Urinary bladder (tissue), 4 donors: ENCODE data around the gene SLC13A3. TPM values are rescaled to one million over a fixed set of nuclear protein-coding genes. Genes with fewer than 3 reads are reported as not detected.

Experiments used
- DNase-seq: peaks from one replicate; pipeline ENCODE4 v3.0.0-alpha.2; 2015; ENCODE audit errors: extremely low spot score
- H3K27ac ChIP-seq: one replicate; pipeline ENCODE4 v1.5.1; 2013; ENCODE audit warnings: low read depth, mild to moderate bottlenecking, moderate library complexity
- H3K36me3 ChIP-seq: one replicate; pipeline ENCODE4 v1.6.1; 2013; ENCODE audit warnings: mild to moderate bottlenecking, moderate library complexity; ENCODE audit not compliant: insufficient read depth
- H3K4me1 ChIP-seq: one replicate; pipeline ENCODE4 v1.6.1; 2013; ENCODE audit warnings: mild to moderate bottlenecking, moderate library complexity; ENCODE audit not compliant: insufficient read depth
- H3K4me3 ChIP-seq: one replicate; pipeline ENCODE4 v1.5.1; 2013; ENCODE audit warnings: low read depth, low read length
- WGBS: extraction: QIAGEN DNeasy Blood & Tissue Kit; methylation state at CpG from one replicate; pipeline ENCODE4 v1.1.7; 2013; 5-methylcytosine and 5-hydroxymethylcytosine counted together
- polyA plus RNA-seq: library from polyadenylated mRNA; stranded (reverse); fragments of 200-250 nt; gene quantifications from one replicate; pipeline ENCODE4 v1.2.3, GENCODE V29; 2013
- total RNA-seq: library from RNA; depleted of rRNA; stranded (reverse); fragments of >200 nt; gene quantifications from one replicate; pipeline ENCODE4 v1.2.3, GENCODE V29; 2014
- donor health status: healthy with polysubstance abuse.
- donor health status: healthy.

Gene SLC13A3
- total and polyA plus RNA-seq, 2 donors = 0.77 to 5.4 TPM

DNA sequence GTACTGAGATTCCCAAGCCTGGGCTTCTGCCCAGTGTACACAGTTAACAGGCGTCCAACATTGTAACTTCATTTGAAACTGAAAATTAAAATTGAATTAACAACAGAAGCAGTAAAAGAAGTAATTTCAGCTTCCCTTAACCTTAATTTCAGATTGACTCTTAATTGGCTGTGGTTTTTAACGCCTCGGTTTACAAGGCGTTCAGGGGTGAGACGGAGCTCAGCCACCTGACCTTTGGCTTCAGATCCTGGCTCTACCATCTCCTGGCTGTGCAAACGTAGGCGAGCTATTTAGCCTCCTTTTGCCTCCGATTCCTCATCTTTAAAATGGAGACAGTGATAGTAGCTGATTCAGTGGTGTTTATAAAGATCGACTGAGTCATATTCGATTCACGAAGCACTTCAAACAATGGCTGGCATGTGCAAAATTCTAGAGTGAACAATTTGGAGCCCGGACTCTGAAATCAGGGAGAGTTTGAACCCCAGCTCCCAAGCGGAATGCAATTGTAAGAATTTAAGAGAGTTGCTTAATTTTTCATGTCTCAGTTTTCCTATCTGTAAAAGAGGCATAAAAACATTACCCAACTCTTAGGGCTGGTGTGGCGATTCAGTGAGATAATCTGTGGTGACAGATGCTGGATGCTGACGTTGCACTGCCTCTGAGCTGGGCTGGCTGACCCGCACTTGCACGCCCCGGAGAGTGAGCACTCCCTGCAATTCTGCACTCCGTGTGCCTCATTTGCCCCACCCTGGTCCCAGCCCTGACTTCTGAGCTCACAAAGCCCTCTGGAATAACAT is 77.3 kb downstream of the SLC13A3 start:
- H3K4me3 ChIP-seq = no peak overlapping the region
- 73% methylated on average over 19 of the region's 19 CpGs for WGBS

GRCh38 chr20:46573234-46573633 is 78.0 kb downstream of the SLC13A3 start:
- no peak for DNase-seq
- 58% methylated on average over 6 of the region's 6 CpGs for WGBS
- Histone ChIP-seq H3K4me3 (no peak overlapping the region), H3K4me1 (no peaks in the 10 kb centered on the region), H3K36me3 (no peaks in the 10 kb centered on the region), H3K27ac (no peak overlapping the region)

More for the DNA sequence above, 77.3 kb downstream of the SLC13A3 start:
- Histone ChIP-seq H3K27ac (no peak overlapping the region), H3K4me1 (no peaks in the 10 kb centered on the region), H3K36me3 (no peaks in the 10 kb centered on the region)
- DNase-seq = no peak

GRCh38 chr20:46572790-46573189 is 78.5 kb downstream of the SLC13A3 start:
- H3K4me1 ChIP-seq = no peaks in the 10 kb centered on the region
- no peaks in the 10 kb centered on the region for H3K36me3 ChIP-seq
- DNase-seq = no peak
- H3K4me3 ChIP-seq = no peak overlapping the region
- WGBS = 94% methylated on average over 3 of the region's 3 CpGs
- H3K27ac ChIP-seq = no peak overlapping the region

DNA sequence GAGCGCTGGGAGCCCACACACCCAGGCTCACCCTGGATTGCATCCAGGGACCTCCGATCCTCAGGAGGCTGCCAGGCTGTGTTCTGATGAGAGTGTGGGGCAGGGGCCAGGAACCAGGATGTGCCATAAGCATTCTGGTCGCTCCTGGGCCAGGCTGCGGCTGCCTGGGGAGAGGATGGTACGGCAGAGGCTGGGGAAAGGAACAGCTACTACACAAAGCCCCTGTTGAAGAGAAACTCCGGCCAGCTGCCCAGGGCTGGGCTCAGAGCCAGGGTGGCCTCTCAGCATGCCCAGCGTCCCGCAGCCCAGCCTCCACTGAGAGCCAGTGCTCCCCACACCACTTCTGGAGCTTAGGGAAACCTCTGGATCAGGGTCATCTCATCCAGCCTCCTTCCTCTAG is 79.1 kb downstream of the SLC13A3 start:
- no peak for DNase-seq
- 35% methylated on average over 8 of the region's 8 CpGs for WGBS
- H3K27ac ChIP-seq = no peak overlapping the region
- H3K4me1 ChIP-seq = no peaks in the 10 kb centered on the region
- no peak overlapping the region for H3K4me3 ChIP-seq
- H3K36me3 ChIP-seq = no peaks in the 10 kb centered on the region

DNA sequence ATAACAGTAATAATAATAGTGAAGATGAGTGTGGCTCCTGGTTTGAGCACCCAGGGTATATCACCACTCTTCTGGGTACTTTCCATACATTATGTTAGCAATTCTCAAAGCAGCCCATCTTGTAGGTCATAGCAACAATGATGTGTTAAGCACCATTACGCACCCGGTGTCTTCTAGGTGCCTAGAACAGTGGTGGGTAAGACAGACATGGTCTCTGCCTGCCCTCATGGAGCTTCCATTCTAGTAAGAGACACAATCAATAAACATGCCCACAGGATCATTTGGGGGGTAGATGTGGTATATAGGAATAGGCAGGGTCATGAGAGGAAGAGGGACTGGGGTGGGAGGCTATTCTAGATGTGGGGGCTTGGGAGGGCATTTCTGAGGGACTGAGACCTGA is 79.8 kb downstream of the SLC13A3 start:
- WGBS = 98% methylated on average over 2 of the region's 2 CpGs
- Histone ChIP-seq H3K36me3 (no peaks in the 10 kb centered on the region), H3K4me1 (no peaks in the 10 kb centered on the region), H3K4me3 (no peak overlapping the region), H3K27ac (no peak overlapping the region)
- no peak for DNase-seq

GRCh38 chr20:46570956-46571355 is 80.3 kb downstream of the SLC13A3 start:
- Histone ChIP-seq H3K27ac (no peak overlapping the region), H3K4me3 (no peak overlapping the region), H3K36me3 (no peaks in the 10 kb centered on the region), H3K4me1 (no peaks in the 10 kb centered on the region)
- DNase-seq = no peak
- WGBS = 75% methylated on average over 5 of the region's 5 CpGs

GRCh38 chr20:46569961-46570360 is 81.3 kb downstream of the SLC13A3 start:
- WGBS = 88% methylated on average over 5 of the region's 5 CpGs
- Histone ChIP-seq H3K36me3 (no peaks in the 10 kb centered on the region), H3K4me3 (no peak overlapping the region), H3K27ac (no peak overlapping the region), H3K4me1 (no peaks in the 10 kb centered on the region)
- no peak for DNase-seq

DNA sequence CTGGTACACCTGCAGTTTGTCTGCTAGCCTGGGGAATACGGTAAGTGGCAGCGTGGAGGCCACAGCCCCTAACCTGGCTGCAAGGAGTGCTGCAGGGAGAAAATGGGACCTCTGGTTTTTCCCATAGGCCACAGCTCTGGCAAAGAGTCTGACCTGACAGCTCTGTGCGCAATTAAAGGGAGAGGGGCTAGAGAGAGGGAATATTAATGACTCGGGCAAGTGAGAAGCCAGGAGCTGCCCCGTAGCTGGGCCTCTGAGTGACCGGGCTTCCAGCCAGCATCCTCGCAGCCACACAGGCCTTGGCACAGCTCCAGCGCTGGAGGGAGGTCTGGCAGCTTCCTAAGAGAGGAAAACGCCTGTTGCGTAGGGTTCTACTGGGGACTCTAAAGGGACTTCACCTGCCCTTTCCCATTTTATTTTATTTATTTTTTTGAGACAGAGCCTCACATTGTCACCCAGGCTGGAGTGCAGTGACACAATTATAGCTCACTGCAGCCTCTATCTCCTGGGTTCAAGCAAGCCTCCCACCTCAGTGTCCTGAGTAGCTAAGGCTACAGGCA is 82.6 kb downstream of the SLC13A3 start:
- Histone ChIP-seq H3K27ac (no peak overlapping the region), H3K36me3 (no peaks in the 10 kb centered on the region), H3K4me1 (peaks cover 2% of the 10 kb centered on the region), H3K4me3 (no peak overlapping the region)
- peak; percentile 81 for DNase-seq
- WGBS = 13% methylated on average over 10 of the region's 10 CpGs

DNA sequence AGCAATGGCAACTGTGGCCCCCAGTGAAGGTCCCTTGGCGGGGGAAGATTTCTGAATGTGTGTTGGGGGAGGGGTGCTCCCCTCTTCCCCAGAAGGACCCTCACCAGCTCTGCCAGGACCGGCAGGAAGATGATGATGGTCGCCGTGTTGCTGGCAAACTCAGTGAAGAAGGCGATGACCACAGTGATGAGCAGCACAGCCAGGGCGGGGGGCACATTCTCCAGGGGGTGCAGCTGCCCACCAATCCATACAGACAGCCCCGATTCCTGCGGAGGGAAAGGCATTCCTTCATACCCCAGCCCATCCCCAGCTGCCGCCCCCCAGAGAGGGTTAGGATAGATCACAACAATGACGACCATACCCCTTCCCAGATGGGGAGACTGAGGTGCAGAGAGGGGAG is 85.1 kb downstream of the SLC13A3 start:
- WGBS = 71% methylated on average over 10 of the region's 10 CpGs
- DNase-seq = no peak
- H3K36me3 ChIP-seq = no peaks in the 10 kb centered on the region
- no peak overlapping the region for H3K4me3 ChIP-seq
- H3K4me1 ChIP-seq = peaks cover 2% of the 10 kb centered on the region
- no peak overlapping the region for H3K27ac ChIP-seq

GRCh38 chr20:46564241-46564957 is 86.9 kb downstream of the SLC13A3 start:
- H3K4me3 ChIP-seq = no peak overlapping the region
- H3K36me3 ChIP-seq = no peaks in the 10 kb centered on the region
- 68% methylated on average over 7 of the region's 7 CpGs for WGBS
- H3K4me1 ChIP-seq = peaks cover 2% of the 10 kb centered on the region
- no peak overlapping the region for H3K27ac ChIP-seq
- DNase-seq = no peak

DNA sequence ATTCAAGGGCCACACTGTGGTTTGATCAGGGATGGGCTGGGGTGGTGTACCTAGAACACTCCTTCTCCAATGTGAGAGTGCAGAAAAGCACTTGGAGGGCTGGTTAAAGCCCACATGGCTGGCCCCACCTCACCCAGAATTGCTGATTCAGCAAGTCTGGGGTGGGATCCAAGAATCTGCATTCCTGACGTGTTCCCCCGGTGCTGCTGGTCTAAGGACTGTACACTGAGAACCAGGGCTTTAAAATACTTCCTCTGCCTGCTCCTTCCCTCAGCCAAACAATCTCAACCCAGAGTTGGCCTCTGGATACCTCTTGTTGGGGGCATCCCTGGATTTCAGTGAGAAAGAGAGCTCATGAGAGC is 87.4 kb downstream of the SLC13A3 start:
- DNase-seq = no peak
- H3K27ac ChIP-seq = no peak overlapping the region
- H3K4me3 ChIP-seq = no peak overlapping the region
- H3K4me1 ChIP-seq = peaks cover 2% of the 10 kb centered on the region
- 41% methylated on average over 2 of the region's 2 CpGs for WGBS
- no peaks in the 10 kb centered on the region for H3K36me3 ChIP-seq

DNA sequence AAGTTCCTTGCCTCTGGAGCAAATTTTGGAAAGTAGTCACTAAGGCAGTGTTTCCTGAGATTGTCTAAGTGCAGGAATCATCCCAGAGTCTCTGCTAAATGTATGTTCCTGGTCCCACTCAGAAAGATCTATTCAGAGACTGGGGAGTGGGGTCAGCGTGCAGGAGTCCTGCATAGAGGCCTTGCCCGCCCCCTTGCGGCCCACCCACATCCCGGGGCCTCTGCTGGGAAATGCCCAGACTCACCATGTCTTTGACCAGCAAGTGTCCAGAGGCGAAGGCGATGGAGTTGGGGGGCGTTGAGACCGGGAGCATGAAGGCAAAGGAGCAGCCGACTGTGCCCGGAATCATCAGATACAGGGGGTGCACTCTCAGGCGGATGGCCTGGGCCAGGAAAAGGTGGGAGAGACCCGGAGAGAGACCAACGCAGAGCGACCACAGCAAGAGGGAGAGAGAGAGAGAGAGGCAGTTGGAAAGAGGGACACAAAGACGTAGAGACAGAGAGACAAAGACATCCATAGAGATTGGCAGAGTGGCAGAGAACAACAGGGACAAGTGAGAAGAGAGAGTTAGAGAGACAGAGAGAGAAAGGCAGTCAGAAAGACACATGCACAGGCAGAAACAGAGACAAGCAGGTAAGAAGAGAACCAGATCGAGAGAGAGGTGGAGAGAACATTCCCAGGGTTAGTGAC is 87.9 kb downstream of the SLC13A3 start:
- DNase-seq = no peak
- 80% methylated on average over 16 of the region's 16 CpGs for WGBS
- Histone ChIP-seq H3K4me1 (peaks cover 2% of the 10 kb centered on the region), H3K27ac (no peak overlapping the region), H3K36me3 (no peaks in the 10 kb centered on the region), H3K4me3 (no peak overlapping the region)

- DNase-seq = peak; percentile 76
- H3K4me3 ChIP-seq = no peak overlapping the region
- 8% methylated on average over 19 of the region's 19 CpGs for WGBS
- peaks cover 2% of the 10 kb centered on the region for H3K4me1 ChIP-seq
- no peak overlapping the region for H3K27ac ChIP-seq
- no peaks in the 10 kb centered on the region for H3K36me3 ChIP-seq
These were observed 88.7 kb downstream of the SLC13A3 start for GRCh38 chr20:46562373-46563169.
